RWPE2 (cell line): ENCODE results near the gene CHST15.
A peak's percentile ranks its signal among the peaks of the same experiment; 100 is the strongest.

Experiments used
- ATAC-seq: fragments of 200-7000 bp; cut with Tn5 transposase; 3 replicates; pipeline ENCODE4 v1.9.1; 2021; ENCODE audit warnings: low read depth
- DNase-seq: peaks from one replicate; pipeline ENCODE4 v3.0.0-alpha.2; 2020; ENCODE audit warnings: low spot score
- H3K27ac ChIP-seq: fragments of 450-650 bp; 2 replicates; pipeline ENCODE4 v1.5.1; 2017; ENCODE audit warnings: mild to moderate bottlenecking; ENCODE audit not compliant: poor library complexity, severe bottlenecking
- H3K27me3 ChIP-seq: fragments of 250-450 bp; sonication (Bioruptor Pico); 2 replicates; pipeline ENCODE4 v1.5.1; 2021; ENCODE audit warnings: mild to moderate bottlenecking, moderate library complexity; ENCODE audit not compliant: insufficient read depth, poor library complexity, severe bottlenecking
- H3K36me3 ChIP-seq: fragments of 250-450 bp; sonication (Bioruptor Pico); 2 replicates; pipeline ENCODE4 v1.5.1; 2020; ENCODE audit warnings: low read depth, mild to moderate bottlenecking, moderate library complexity
- H3K4me1 ChIP-seq: fragments of 250-450 bp; sonication (Bioruptor Pico); 2 replicates; pipeline ENCODE4 v1.5.1; 2021; ENCODE audit warnings: mild to moderate bottlenecking, moderate library complexity; ENCODE audit not compliant: insufficient read depth, poor library complexity, severe bottlenecking
- H3K4me3 ChIP-seq: fragments of 250-450 bp; sonication (Bioruptor Pico); 2 replicates; pipeline ENCODE4 v1.5.1; 2021; ENCODE audit warnings: mild to moderate bottlenecking, moderate library complexity; ENCODE audit not compliant: severe bottlenecking
- H3K9me3 ChIP-seq: fragments of 250-450 bp; sonication (Bioruptor Pico); 2 replicates; pipeline ENCODE4 v1.5.1; 2021; ENCODE audit warnings: mild to moderate bottlenecking, moderate library complexity; ENCODE audit not compliant: severe bottlenecking
- CTCF ChIP-seq: fragments of 450-650 bp; IDR thresholded peaks from one replicate; pipeline ENCODE4 v1.5.1; 2017; ENCODE audit warnings: mild to moderate bottlenecking, moderate library complexity; ENCODE audit not compliant: poor library complexity, severe bottlenecking

CHST15 gene

DNA sequence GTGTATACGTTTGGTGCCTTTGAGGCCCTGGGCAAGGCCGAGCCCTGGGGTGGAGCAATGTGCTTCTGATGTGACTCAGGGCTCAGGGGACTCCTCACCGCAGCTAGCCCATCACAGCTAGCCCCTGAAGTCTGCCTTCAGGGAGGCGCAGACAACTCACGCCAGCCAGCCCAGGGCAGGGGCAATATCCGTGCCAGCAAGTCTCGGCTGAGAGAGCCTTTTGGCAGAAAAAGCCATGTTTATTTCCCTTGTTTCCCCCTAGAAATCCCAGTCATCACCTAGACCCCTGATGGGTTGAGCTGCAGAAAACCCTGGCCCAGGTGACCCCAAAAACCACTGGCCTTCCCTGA, 90.4 kb downstream of the CHST15 start:
- Histone ChIP-seq H3K9me3 (no peaks in the 10 kb centered on the region), H3K27ac (no peak overlapping the region), H3K4me1 (peaks cover 2% of the 10 kb centered on the region), H3K36me3 (peaks cover 6% of the 10 kb centered on the region), H3K27me3 (no peaks in the 10 kb centered on the region), H3K4me3 (no peak overlapping the region)
- DNase-seq (no peak), ATAC-seq (no peak)
- no peak for TF ChIP-seq CTCF

DNA sequence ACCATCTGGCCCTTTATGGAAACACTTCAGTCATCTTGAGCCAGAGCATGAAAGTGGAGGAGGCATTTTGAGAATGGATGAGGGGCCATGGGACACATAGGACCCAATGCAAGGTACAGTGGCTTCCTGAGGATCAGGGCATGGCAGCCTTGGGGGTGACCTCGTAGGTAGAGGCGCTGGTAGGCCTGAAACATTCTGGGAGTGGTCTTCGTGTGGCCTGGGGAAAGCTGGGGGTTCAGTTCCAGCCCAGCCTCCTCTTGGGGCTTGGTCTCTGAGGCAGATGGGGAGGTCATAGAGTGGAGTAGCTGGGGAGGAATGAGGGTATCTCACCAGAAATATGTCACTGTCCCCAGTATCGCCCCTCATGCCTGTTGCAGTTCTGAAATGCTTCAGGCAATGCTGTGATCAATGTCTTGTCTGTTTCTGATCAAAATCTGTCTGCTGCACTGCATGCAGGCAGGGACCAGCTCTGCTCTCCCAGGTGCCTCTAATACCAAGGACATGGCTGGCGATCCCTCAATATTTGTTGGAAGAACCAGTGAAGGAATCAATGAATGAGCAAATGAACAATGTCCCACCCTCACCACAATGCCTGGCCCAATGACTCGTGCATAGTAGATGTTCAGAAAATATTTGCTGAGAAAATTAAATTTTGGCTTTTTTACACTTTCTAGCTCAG, 90.9 kb downstream of the CHST15 start:
- Histone ChIP-seq H3K27me3 (no peaks in the 10 kb centered on the region), H3K4me3 (no peak overlapping the region), H3K4me1 (peaks cover 6% of the 10 kb centered on the region), H3K9me3 (no peaks in the 10 kb centered on the region), H3K36me3 (peaks cover 1% of the 10 kb centered on the region; the same call in 1 of the 2 replicates), H3K27ac (no peak overlapping the region)
- peak; percentile 15 for DNase-seq
- TF ChIP-seq CTCF = no peak
- no peak for ATAC-seq

DNA sequence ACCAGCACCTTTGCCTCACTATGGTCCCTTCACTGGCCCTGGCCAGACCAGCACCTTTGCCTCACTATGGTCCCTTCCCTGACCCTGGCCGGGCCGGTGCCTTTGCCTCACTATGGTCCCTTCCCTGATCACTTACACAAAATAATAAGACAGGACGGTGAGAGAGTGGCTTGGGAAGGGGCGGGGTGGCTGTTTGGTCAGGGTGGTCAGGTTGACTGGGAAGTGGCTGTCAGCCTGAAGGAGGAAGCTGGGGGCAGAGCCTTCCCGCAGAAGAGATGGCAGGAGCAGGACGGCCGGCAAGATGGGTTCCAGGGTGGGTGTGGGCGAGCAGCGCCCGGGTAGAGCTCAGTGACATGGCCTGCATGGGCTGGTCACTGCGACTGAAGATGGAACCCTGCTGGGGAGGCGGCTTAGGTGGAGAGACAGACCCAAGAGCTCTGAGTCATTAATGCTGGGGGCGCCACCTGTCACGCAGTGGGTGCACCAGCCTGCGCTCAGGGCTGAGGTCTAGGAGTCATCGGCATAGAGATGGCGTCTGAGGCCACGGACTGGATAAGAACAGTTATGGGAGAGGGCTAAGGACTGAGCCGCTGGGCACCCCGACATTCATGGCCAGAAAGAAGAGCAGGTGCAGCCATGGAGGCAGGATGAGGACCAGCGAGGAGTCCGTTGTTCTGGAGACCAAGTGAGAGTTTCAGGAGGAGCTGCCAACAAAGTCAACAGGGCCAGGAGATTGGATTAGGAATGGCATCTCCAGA, 91.8 kb downstream of the CHST15 start:
- Histone ChIP-seq H3K36me3 (no peaks in the 10 kb centered on the region), H3K9me3 (no peaks in the 10 kb centered on the region), H3K27ac (no peak overlapping the region), H3K4me1 (peaks cover 14% of the 10 kb centered on the region), H3K4me3 (no peak overlapping the region), H3K27me3 (no peaks in the 10 kb centered on the region)
- DNase-seq = peak; percentile 36
- no peak for ATAC-seq
- no peak for TF ChIP-seq CTCF

- Histone ChIP-seq H3K36me3 (no peaks in the 10 kb centered on the region), H3K4me1 (peaks cover 22% of the 10 kb centered on the region), H3K27ac (no peak overlapping the region), H3K9me3 (no peaks in the 10 kb centered on the region), H3K27me3 (no peaks in the 10 kb centered on the region), H3K4me3 (no peak overlapping the region)
- TF ChIP-seq CTCF = no peak
- no peak for ATAC-seq
- DNase-seq = no peak
These were observed 92.6 kb downstream of the CHST15 start for GRCh38 chr10:124000792-124001201.
